AG08395 (cell line): ENCODE data around the gene AIG1.
"Not testable (repeated sequence)": the region's sequence is repeated elsewhere in the genome, so short reads cannot be mapped to it uniquely, and the experiment has no call there.

Experiments
- DNase-seq: peaks from one replicate; pipeline ENCODE4 v3.0.0; 2012; ENCODE audit warnings: mixed read lengths, low spot score

Gene AIG1

GRCh38 chr6:143128681-143129015 is 68.0 kb downstream of the AIG1 start:
- no peak for DNase-seq

GRCh38 chr6:143130928-143131327 is 70.2 kb downstream of the AIG1 start:
- DNase-seq = no peak

GRCh38 chr6:143135325-143135724 is 74.6 kb downstream of the AIG1 start:
- DNase-seq = no peak

- no peak for DNase-seq
Observed at GRCh38 chr6:143135797-143136561, 75.3 kb downstream of the AIG1 start.

GRCh38 chr6:143136647-143137046 is 76.0 kb downstream of the AIG1 start:
- DNase-seq = no peak

GRCh38 chr6:143139239-143139784 is 78.6 kb downstream of the AIG1 start:
- no peak for DNase-seq

GRCh38 chr6:143139884-143140283 is 79.2 kb downstream of the AIG1 start:
- DNase-seq = not testable (repeated sequence)

GRCh38 chr6:143140767-143141166 is 80.1 kb downstream of the AIG1 start:
- DNase-seq = no peak

GRCh38 chr6:143141442-143141841 is 80.8 kb downstream of the AIG1 start:
- peak; percentile 71 for DNase-seq

GRCh38 chr6:143146186-143146851 is 85.6 kb downstream of the AIG1 start:
- no peak for DNase-seq

- DNase-seq = peak; percentile 59
Observed at GRCh38 chr6:143149771-143150170, 89.1 kb downstream of the AIG1 start.

- DNase-seq = peak; percentile 4
Observed at GRCh38 chr6:143150281-143150680, 89.6 kb downstream of the AIG1 start.

- DNase-seq = no peak
Observed at GRCh38 chr6:143151381-143151780, 90.7 kb downstream of the AIG1 start.

- DNase-seq = no peak
Observed at GRCh38 chr6:143155681-143156080, 95.0 kb downstream of the AIG1 start.

- peak; percentile 51 for DNase-seq
Observed at GRCh38 chr6:143157131-143157530, 96.4 kb downstream of the AIG1 start.

GRCh38 chr6:143158113-143158581 is 97.5 kb downstream of the AIG1 start:
- peak; percentile 10 for DNase-seq

- no peak for DNase-seq
Observed at GRCh38 chr6:143159001-143159400, 98.3 kb downstream of the AIG1 start.

- no peak for DNase-seq
Observed at GRCh38 chr6:143160015-143160414, 99.3 kb downstream of the AIG1 start.

- no peak for DNase-seq
Observed at GRCh38 chr6:143160439-143161220, 99.9 kb downstream of the AIG1 start.

GRCh38 chr6:143163621-143164020 is 102.9 kb downstream of the AIG1 start:
- no peak for DNase-seq

- no peak for DNase-seq
Observed at GRCh38 chr6:143164565-143165105, 103.9 kb downstream of the AIG1 start.

GRCh38 chr6:143165315-143165855 is 104.7 kb downstream of the AIG1 start:
- no peak for DNase-seq
